SU-DHL-6 (cell line): Measurements from ENCODE around the gene HAT1.

Source experiments
- H2AFZ ChIP-seq: fragments of 200-600 bp; sonication (generic); 2 replicates; pipeline ENCODE4 v1.6.1; 2014; ENCODE audit warnings: low read depth, mild to moderate bottlenecking, moderate library complexity, mixed read lengths, antibody characterized with exemption, low read length; ENCODE audit not compliant: severe bottlenecking
- H3F3A ChIP-seq: fragments of 200-600 bp; shearing (Covaris generic); 2 replicates; pipeline ENCODE4 v1.6.0; 2016; ENCODE audit warnings: antibody characterized with exemption, mild to moderate bottlenecking; ENCODE audit not compliant: insufficient read depth
- H3K27ac ChIP-seq: fragments of 200-600 bp; sonication (generic); 2 replicates; pipeline ENCODE4 v1.5.1; 2016; ENCODE audit warnings: low read depth, mild to moderate bottlenecking, low read length, moderate library complexity, mixed read lengths
- H3K27me3 ChIP-seq: fragments of 200-600 bp; sonication (generic), shearing (Covaris generic); 2 replicates; pipeline ENCODE4 v1.6.0; 2014; ENCODE audit warnings: mild to moderate bottlenecking, low read length
- H3K36me3 ChIP-seq: fragments of 200-600 bp; sonication (generic); 2 replicates; pipeline ENCODE4 v1.6.1; 2014; ENCODE audit warnings: mild to moderate bottlenecking, low read length, mixed read lengths
- H3K4me2 ChIP-seq: fragments of 300-600, 200-600 bp; shearing (Covaris generic), sonication (generic); 2 replicates; pipeline ENCODE4 v1.6.0; 2014; ENCODE audit warnings: low read length, low read depth, mild to moderate bottlenecking; ENCODE audit not compliant: poor library complexity, severe bottlenecking
- H3K4me3 ChIP-seq: fragments of 200-600 bp; sonication (generic); 2 replicates; pipeline ENCODE4 v1.5.1; 2014; ENCODE audit warnings: antibody characterized with exemption, low read length, mild to moderate bottlenecking, mixed read lengths; ENCODE audit not compliant: insufficient read depth, poor library complexity, severe bottlenecking
- H3K79me2 ChIP-seq: fragments of 200-600 bp; sonication (generic); 2 replicates; pipeline ENCODE4 v1.6.1; 2014; ENCODE audit warnings: mild to moderate bottlenecking, low read length, moderate library complexity; ENCODE audit not compliant: insufficient read depth
- H3K9ac ChIP-seq: fragments of 200-600 bp; sonication (generic); 2 replicates; pipeline ENCODE4 v1.7.0; 2014; ENCODE audit warnings: mild to moderate bottlenecking, low read length
- H3K9me2 ChIP-seq: fragments of 200-600 bp; sonication (generic); replicated peaks from 2 replicates; pipeline ENCODE4 v1.6.1; 2014; ENCODE audit warnings: low read length; ENCODE audit not compliant: insufficient read depth
- H3K9me3 ChIP-seq: fragments of 200-600 bp; sonication (generic); 2 replicates; pipeline ENCODE4 v1.6.1; 2014; ENCODE audit warnings: low read length, mixed read lengths; ENCODE audit not compliant: insufficient read depth
- H4K20me1 ChIP-seq: fragments of 200-600 bp; sonication (generic); 2 replicates; pipeline ENCODE4 v1.6.1; 2014; ENCODE audit warnings: low read depth, mild to moderate bottlenecking, antibody characterized with exemption, low read length, moderate library complexity, mixed read lengths
- EZH2phosphoT487 ChIP-seq: fragments of 200-600 bp; sonication (generic), shearing (Covaris generic); conservative IDR thresholded peaks from 2 replicates; pipeline ENCODE4 v1.6.1; 2018; ENCODE audit warnings: mild to moderate bottlenecking, antibody characterized with exemption, low read length, moderate library complexity, mixed read lengths
- TF ChIP-seq, protein P1 (sequence below): fragments of 200-600 bp; sonication (generic); IDR thresholded peaks from one replicate; pipeline ENCODE4 v1.5.1; 2017; ENCODE audit warnings: antibody characterized with exemption, mild to moderate bottlenecking, low read length, moderate library complexity; ENCODE audit not compliant: insufficient read depth, poor library complexity, severe bottlenecking

The HAT1 gene

DNA sequence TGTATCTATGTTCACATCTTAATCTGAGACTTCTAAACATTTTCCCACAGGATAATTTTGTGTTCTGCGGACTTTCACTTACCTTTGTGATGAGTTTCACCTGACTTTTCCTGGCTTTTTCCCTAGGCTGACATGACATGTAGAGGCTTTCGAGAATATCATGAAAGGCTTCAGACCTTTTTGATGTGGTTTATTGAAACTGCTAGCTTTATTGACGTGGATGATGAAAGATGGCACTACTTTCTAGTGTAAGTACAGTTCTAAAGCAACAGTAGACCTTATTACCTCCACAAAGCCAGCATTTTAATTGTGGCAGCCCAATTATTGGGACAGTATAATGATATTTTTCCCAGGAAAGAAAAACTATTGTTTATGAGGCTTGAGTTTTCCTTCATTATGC is 43.4 kb downstream of the HAT1 start:
- no peak overlapping the region for H3K27ac ChIP-seq
- no peak overlapping the region for H2AFZ ChIP-seq
- no peaks in the 10 kb centered on the region for H4K20me1 ChIP-seq
- no peaks in the 10 kb centered on the region for H3K27me3 ChIP-seq
- H3K36me3 ChIP-seq = peaks cover 24% of the 10 kb centered on the region; the same call in 1 of the 2 replicates
- TF ChIP-seq, protein P1, sequence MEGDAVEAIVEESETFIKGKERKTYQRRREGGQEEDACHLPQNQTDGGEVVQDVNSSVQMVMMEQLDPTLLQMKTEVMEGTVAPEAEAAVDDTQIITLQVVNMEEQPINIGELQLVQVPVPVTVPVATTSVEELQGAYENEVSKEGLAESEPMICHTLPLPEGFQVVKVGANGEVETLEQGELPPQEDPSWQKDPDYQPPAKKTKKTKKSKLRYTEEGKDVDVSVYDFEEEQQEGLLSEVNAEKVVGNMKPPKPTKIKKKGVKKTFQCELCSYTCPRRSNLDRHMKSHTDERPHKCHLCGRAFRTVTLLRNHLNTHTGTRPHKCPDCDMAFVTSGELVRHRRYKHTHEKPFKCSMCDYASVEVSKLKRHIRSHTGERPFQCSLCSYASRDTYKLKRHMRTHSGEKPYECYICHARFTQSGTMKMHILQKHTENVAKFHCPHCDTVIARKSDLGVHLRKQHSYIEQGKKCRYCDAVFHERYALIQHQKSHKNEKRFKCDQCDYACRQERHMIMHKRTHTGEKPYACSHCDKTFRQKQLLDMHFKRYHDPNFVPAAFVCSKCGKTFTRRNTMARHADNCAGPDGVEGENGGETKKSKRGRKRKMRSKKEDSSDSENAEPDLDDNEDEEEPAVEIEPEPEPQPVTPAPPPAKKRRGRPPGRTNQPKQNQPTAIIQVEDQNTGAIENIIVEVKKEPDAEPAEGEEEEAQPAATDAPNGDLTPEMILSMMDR = no peak
- no peak for TF ChIP-seq EZH2phosphoT487
- no peaks in the 10 kb centered on the region for H3K9me2 ChIP-seq
- no peak overlapping the region for H3K4me2 ChIP-seq
- peaks cover 5% of the 10 kb centered on the region; the same call in 1 of the 2 replicates for H3K79me2 ChIP-seq
- H3F3A ChIP-seq = no peaks in the 10 kb centered on the region
- no peak overlapping the region for H3K4me3 ChIP-seq
- H3K9me3 ChIP-seq = no peaks in the 10 kb centered on the region
- H3K9ac ChIP-seq = no peak overlapping the region

DNA sequence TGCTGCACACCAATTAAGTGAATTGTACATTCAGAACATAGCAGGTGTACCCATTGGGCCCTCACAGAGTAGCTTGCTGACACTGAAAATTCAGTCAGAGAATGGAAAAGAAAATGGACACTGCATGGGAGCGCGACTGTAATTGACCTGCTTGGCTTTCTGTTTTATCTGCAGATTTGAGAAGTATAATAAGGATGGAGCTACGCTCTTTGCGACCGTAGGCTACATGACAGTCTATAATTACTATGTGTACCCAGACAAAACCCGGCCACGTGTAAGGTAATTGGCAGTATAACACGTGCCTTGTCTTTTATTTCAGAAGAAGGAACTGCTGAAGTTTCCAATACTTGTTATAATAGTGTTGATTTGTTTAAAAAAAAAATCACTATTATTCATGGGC is 44.0 kb downstream of the HAT1 start:
- no peaks in the 10 kb centered on the region for H3K79me2 ChIP-seq
- no peak for TF ChIP-seq EZH2phosphoT487
- TF ChIP-seq, protein P1 = no peak
- H3K9me2 ChIP-seq = no peaks in the 10 kb centered on the region
- H4K20me1 ChIP-seq = no peaks in the 10 kb centered on the region
- H3K36me3 ChIP-seq = peaks cover 24% of the 10 kb centered on the region; the same call in 1 of the 2 replicates
- no peak overlapping the region for H2AFZ ChIP-seq
- H3K27ac ChIP-seq = no peak overlapping the region
- H3F3A ChIP-seq = no peaks in the 10 kb centered on the region
- no peak overlapping the region for H3K4me3 ChIP-seq
- H3K4me2 ChIP-seq = no peak overlapping the region
- H3K27me3 ChIP-seq = no peaks in the 10 kb centered on the region
- H3K9ac ChIP-seq = no peak overlapping the region
- no peaks in the 10 kb centered on the region for H3K9me3 ChIP-seq

DNA sequence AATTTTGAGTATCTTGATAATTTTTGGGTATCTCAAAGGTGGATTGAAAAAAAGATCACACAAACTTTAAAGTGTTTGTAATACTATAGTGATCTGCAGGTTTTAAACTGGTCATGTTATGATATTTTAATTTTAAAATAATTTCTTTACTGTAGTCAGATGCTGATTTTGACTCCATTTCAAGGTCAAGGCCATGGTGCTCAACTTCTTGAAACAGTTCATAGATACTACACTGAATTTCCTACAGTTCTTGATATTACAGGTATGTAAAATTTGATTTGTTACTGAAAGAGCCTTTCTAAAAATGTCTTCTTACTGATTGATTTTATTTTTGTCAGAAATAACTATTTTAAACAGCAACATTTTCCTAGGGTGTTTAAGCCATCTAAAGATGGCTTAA is 44.4 kb downstream of the HAT1 start:
- no peak overlapping the region for H3K4me3 ChIP-seq
- H3K9ac ChIP-seq = no peak overlapping the region
- H3K9me2 ChIP-seq = no peaks in the 10 kb centered on the region
- peaks cover 22% of the 10 kb centered on the region; the same call in 1 of the 2 replicates for H3K36me3 ChIP-seq
- H3F3A ChIP-seq = no peaks in the 10 kb centered on the region
- no peaks in the 10 kb centered on the region for H3K27me3 ChIP-seq
- no peak overlapping the region for H3K27ac ChIP-seq
- H3K4me2 ChIP-seq = no peak overlapping the region
- H4K20me1 ChIP-seq = no peaks in the 10 kb centered on the region
- H2AFZ ChIP-seq = no peak overlapping the region
- no peaks in the 10 kb centered on the region for H3K79me2 ChIP-seq
- no peaks in the 10 kb centered on the region for H3K9me3 ChIP-seq
- TF ChIP-seq, protein P1 = no peak
- TF ChIP-seq EZH2phosphoT487 = no peak
